GM18868 (cell line): ENCODE measurements around the gene PATL2.
"Not testable (repeated sequence)": the region's sequence is repeated elsewhere in the genome, so short reads cannot be mapped to it uniquely, and the experiment has no call there.

Experiments used
- ATAC-seq: cut with Tn5 transposase; IDR thresholded peaks from one replicate; pipeline ENCODE4 v1.9.1; 2021; ENCODE audit warnings: mild to moderate bottlenecking, moderate library complexity; ENCODE audit not compliant: unreplicated experiment

Gene PATL2

GRCh38 chr15:44711096-44711742 lies at the start of gene PATL2, which contains the start of gene B2M:
Gene PATL2, minus strand, starts transcription at chr15:44711323. Its CDS starts 34,833 bp downstream, at chr15:44676490.
Gene B2M, plus strand, starts transcription at chr15:44711517. Its CDS starts 30 bp downstream, at chr15:44711547.
- ATAC-seq: peak; percentile 79

- ATAC-seq: no peak
Observed at GRCh38 chr15:44753345-44753744, 42.2 kb upstream of the PATL2 start.

- not testable (repeated sequence) for ATAC-seq
Observed at GRCh38 chr15:44743454-44743853, 32.3 kb upstream of the PATL2 start.

GRCh38 chr15:44739222-44739847 lies 28.2 kb upstream of the PATL2 start:
- not testable (repeated sequence) for ATAC-seq

- no peak for ATAC-seq
Observed at GRCh38 chr15:44738340-44738984, 27.3 kb upstream of the PATL2 start.

GRCh38 chr15:44736181-44736765 lies 25.1 kb upstream of the PATL2 start, which contains the start of gene TRIM69:
Gene TRIM69, plus strand, starts transcription at chr15:44736528. Its CDS starts 177 bp downstream, at chr15:44736705.
- ATAC-seq: no peak

GRCh38 chr15:44735482-44736180 lies 24.5 kb upstream of the PATL2 start:
- ATAC-seq: no peak

GRCh38 chr15:44734839-44735481 lies 23.8 kb upstream of the PATL2 start:
- no peak for ATAC-seq

GRCh38 chr15:44729408-44730127 lies 18.4 kb upstream of the PATL2 start:
- no peak for ATAC-seq

GRCh38 chr15:44728576-44729407 lies 17.7 kb upstream of the PATL2 start:
- peak; percentile 71 for ATAC-seq

GRCh38 chr15:44728232-44728575 lies 17.1 kb upstream of the PATL2 start:
- ATAC-seq: not testable (repeated sequence)

- ATAC-seq: no peak
Observed at GRCh38 chr15:44727485-44728231, 16.5 kb upstream of the PATL2 start.

- ATAC-seq: peak; percentile 29
Observed at GRCh38 chr15:44726568-44727484, 15.7 kb upstream of the PATL2 start.

GRCh38 chr15:44726136-44726535 lies 15.0 kb upstream of the PATL2 start:
- ATAC-seq: no peak

- ATAC-seq: peak; percentile 18
Observed at GRCh38 chr15:44722011-44722410, 10.9 kb upstream of the PATL2 start.

GRCh38 chr15:44720460-44721176 lies 9.5 kb upstream of the PATL2 start:
- no peak for ATAC-seq
